Neuronal stem cell (in vitro differentiated cells): ENCODE measurements around the gene PHF14.

ENCODE experiments used
- DNase-seq: peaks from one replicate; pipeline ENCODE4 v3.0.0-alpha.2; 2013; ENCODE audit warnings: low spot score
- H2AFZ ChIP-seq: one replicate; pipeline ENCODE4 v1.6.1; 2013; ENCODE audit warnings: mild to moderate bottlenecking, low read length, inconsistent platforms
- H2AK5ac ChIP-seq: 2 replicates; pipeline ENCODE4 v1.6.1; 2013; ENCODE audit warnings: low read depth, mild to moderate bottlenecking, inconsistent platforms, low read length, moderate library complexity, mixed read lengths
- H2BK120ac ChIP-seq: 2 replicates; pipeline ENCODE4 v1.6.1; 2013; ENCODE audit warnings: low read depth, mild to moderate bottlenecking, inconsistent platforms, low read length, moderate library complexity, mixed read lengths
- H2BK12ac ChIP-seq: one replicate; pipeline ENCODE4 v1.6.1; 2013; ENCODE audit warnings: low read length, inconsistent platforms
- H2BK15ac ChIP-seq: 2 replicates; pipeline ENCODE4 v1.6.1; 2013; ENCODE audit warnings: mild to moderate bottlenecking, low read length, inconsistent platforms, mixed read lengths
- H2BK5ac ChIP-seq: one replicate; pipeline ENCODE4 v1.6.1; 2013; ENCODE audit warnings: inconsistent platforms, mild to moderate bottlenecking, low read length, moderate library complexity
- H3K14ac ChIP-seq: one replicate; pipeline ENCODE4 v1.6.1; 2013; ENCODE audit warnings: low read length, inconsistent platforms
- H3K18ac ChIP-seq: 2 replicates; pipeline ENCODE4 v1.6.1; 2013; ENCODE audit warnings: low read length, inconsistent platforms
- H3K23ac ChIP-seq: 2 replicates; pipeline ENCODE4 v1.6.1; 2013; ENCODE audit warnings: low read depth, mild to moderate bottlenecking, mixed read lengths, low read length, inconsistent platforms; ENCODE audit not compliant: poor library complexity
- H3K27ac ChIP-seq: replicated peaks from 3 replicates; pipeline ENCODE4 v1.5.1; 2013; ENCODE audit warnings: low read length, inconsistent platforms
- H3K27me3 ChIP-seq, 3 experiments: 2 replicates each; pipeline ENCODE4 v1.6.1; 2013; ENCODE audit warnings: low read length in 3 of 3, mild to moderate bottlenecking in 2 of 3, inconsistent platforms in 1 of 3, low read depth in 1 of 3, mixed read lengths in 1 of 3, moderate library complexity in 1 of 3; ENCODE audit not compliant: control insufficient read depth in 3 of 3, insufficient read depth in 3 of 3
- H3K36me3 ChIP-seq, 2 donors: replicated peaks in 1 of 2; 2 replicates each; pipeline ENCODE4 v1.6.1; 2013; ENCODE audit warnings: low read length in 2 of 2; ENCODE audit not compliant: control insufficient read depth in 2 of 2, insufficient read depth in 2 of 2
- H3K4ac ChIP-seq: 2 replicates; pipeline ENCODE4 v1.6.1; 2013; ENCODE audit warnings: inconsistent platforms, mild to moderate bottlenecking, low read length, moderate library complexity
- H3K4me1 ChIP-seq, 2 donors: 1 replicate in 1 of 2; 2 replicates in 1 of 2; pipeline ENCODE4 v1.6.1; 2013; ENCODE audit warnings: low read length in 2 of 2, low read depth in 1 of 2; ENCODE audit not compliant: control insufficient read depth in 2 of 2, insufficient read depth in 1 of 2
- H3K4me2 ChIP-seq: one replicate; pipeline ENCODE4 v1.6.1; 2013; ENCODE audit warnings: mild to moderate bottlenecking, low read length, inconsistent platforms; ENCODE audit not compliant: insufficient read depth, poor library complexity, severe bottlenecking
- H3K4me3 ChIP-seq, 2 donors: 2 replicates each; pipeline ENCODE4 v1.5.1; 2013; ENCODE audit warnings: low read length in 2 of 2, mild to moderate bottlenecking in 2 of 2, inconsistent platforms in 1 of 2, moderate library complexity in 1 of 2
- H3K79me1 ChIP-seq: one replicate; pipeline ENCODE4 v1.6.1; 2013; ENCODE audit warnings: low read depth, mild to moderate bottlenecking, inconsistent platforms, low read length, moderate library complexity
- H3K9ac ChIP-seq: one replicate; pipeline ENCODE4 v1.6.1; 2013; ENCODE audit warnings: mild to moderate bottlenecking, low read depth, low read length, inconsistent platforms; ENCODE audit not compliant: poor library complexity
- H3K9me3 ChIP-seq, 2 donors: replicated peaks in 1 of 2; 2 replicates each; pipeline versions ENCODE3 to v1.6.1; 2013; ENCODE audit warnings: low read length in 2 of 2, mild to moderate bottlenecking in 2 of 2, inconsistent platforms in 1 of 2, low read depth in 1 of 2, mixed read lengths in 1 of 2, moderate library complexity in 1 of 2; ENCODE audit not compliant: control insufficient read depth in 2 of 2, insufficient read depth in 1 of 2
- H4K8ac ChIP-seq: one replicate; pipeline ENCODE4 v1.6.1; 2013; ENCODE audit warnings: low read depth, mild to moderate bottlenecking, inconsistent platforms, low read length, moderate library complexity
- H4K91ac ChIP-seq: one replicate; pipeline ENCODE4 v1.6.1; 2013; ENCODE audit warnings: low read length, low read depth, mild to moderate bottlenecking, inconsistent platforms; ENCODE audit not compliant: poor library complexity
- WGBS, 2 donors: extraction: QIAGEN DNeasy Blood & Tissue Kit; methylation state at CpG; one replicate each; pipeline ENCODE4 v1.1.7; 2013; ENCODE audit warnings: missing lambda C conversion rate in 2 of 2, mixed read lengths in 1 of 2; ENCODE audit not compliant: insufficient read length in 2 of 2, insufficient replicate concordance in 1 of 2; ENCODE audit errors: extremely low coverage in 2 of 2; 5-methylcytosine and 5-hydroxymethylcytosine counted together

Gene PHF14

GRCh38 chr7:11060893-11061292, 87.2 kb downstream of the PHF14 start:
- Histone ChIP-seq H3K18ac (no peak overlapping the region), H3K14ac (no peak overlapping the region), H4K8ac (no peak overlapping the region), H4K91ac (no peak overlapping the region), H2BK120ac (no peak overlapping the region), H2BK5ac (no peak overlapping the region), H2AFZ (no peak overlapping the region), H3K9ac (no peak overlapping the region), H3K4me1 (peaks cover 0 to 12% of the 10 kb centered on the region in 2 donors), H3K79me1 (peaks cover 2% of the 10 kb centered on the region), H3K36me3 (peaks cover 0 to 91% of the 10 kb centered on the region in 2 donors), H3K27me3 (no peaks in the 10 kb centered on the region), H2BK15ac (no peak overlapping the region), H3K4me3 (no peak overlapping the region), H2BK12ac (no peak overlapping the region), H3K4ac (no peak overlapping the region), H3K27ac (no peak overlapping the region), H3K23ac (no peak overlapping the region), H2AK5ac (no peak overlapping the region), H3K4me2 (no peak overlapping the region), H3K9me3 (no peaks in the 10 kb centered on the region)
- no peak for DNase-seq
- WGBS, 2 donors = no CpG with 5 or more reads among the region's 2 CpGs

DNA sequence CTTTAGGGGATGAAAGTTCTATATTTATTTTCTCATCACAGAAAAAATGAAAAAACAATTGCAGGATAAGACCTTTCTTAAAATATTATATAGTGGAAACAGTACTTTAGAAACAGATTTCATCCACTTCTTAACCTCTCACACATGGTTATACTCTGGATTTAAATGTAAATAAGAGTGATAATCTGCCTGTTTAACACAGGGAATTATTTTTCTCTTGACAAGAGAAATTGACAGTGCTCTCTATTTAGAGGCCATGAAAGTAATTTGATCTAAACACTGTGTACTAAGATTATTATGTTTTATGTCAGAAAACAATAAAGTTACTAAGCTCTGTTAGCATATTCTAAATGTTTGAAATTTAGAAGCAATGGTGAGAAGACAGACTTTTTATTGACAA, 88.4 kb downstream of the PHF14 start:
- Histone ChIP-seq H3K4me1 (peaks cover 0 to 12% of the 10 kb centered on the region in 2 donors), H3K18ac (no peak overlapping the region), H3K27ac (no peak overlapping the region), H3K4me2 (no peak overlapping the region), H3K27me3 (no peaks in the 10 kb centered on the region), H3K4me3 (no peak overlapping the region), H3K4ac (no peak overlapping the region), H3K23ac (no peak overlapping the region), H3K36me3 (peaks cover 0 to 92% of the 10 kb centered on the region in 2 donors), H2AFZ (no peak overlapping the region), H4K8ac (no peak overlapping the region), H3K9me3 (no peaks in the 10 kb centered on the region), H2AK5ac (no peak overlapping the region), H2BK5ac (no peak overlapping the region), H3K79me1 (peaks cover 2% of the 10 kb centered on the region), H3K14ac (no peak overlapping the region), H2BK15ac (no peak overlapping the region), H2BK120ac (no peak overlapping the region), H4K91ac (no peak overlapping the region), H3K9ac (no peak overlapping the region), H2BK12ac (no peak overlapping the region)
- no peak for DNase-seq

DNA sequence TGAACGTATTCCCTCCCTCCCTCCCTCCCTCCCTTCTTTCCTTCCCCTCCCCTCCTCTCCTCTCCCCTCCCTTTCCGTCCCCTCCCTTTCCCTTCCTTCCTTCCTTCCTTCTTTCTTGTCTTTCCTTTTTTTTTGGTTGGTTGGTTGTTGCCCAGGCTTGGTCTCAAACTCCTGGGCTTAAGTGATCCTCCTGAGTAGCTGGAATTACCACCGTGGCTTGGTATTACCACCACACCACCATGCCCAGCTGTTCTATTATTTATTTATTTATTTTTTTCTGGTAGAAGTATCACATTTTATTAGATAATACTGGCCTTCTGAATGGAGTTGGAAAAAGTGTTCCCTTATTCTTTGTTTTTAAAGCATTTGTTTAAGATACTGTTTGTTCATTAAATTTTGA, 95.9 kb downstream of the PHF14 start:
- Histone ChIP-seq H3K4me1 (no peaks in the 10 kb centered on the region), H2BK5ac (no peak overlapping the region), H2BK120ac (no peak overlapping the region), H2AFZ (no peak overlapping the region), H3K36me3 (peaks cover 0 to 62% of the 10 kb centered on the region in 2 donors), H4K91ac (no peak overlapping the region), H3K4ac (no peak overlapping the region), H3K79me1 (no peaks in the 10 kb centered on the region), H3K9me3 (no peaks in the 10 kb centered on the region), H3K4me2 (no peak overlapping the region), H3K23ac (no peak overlapping the region), H2BK15ac (no peak overlapping the region), H3K9ac (no peak overlapping the region), H3K4me3 (no peak overlapping the region), H2BK12ac (no peak overlapping the region), H3K14ac (no peak overlapping the region), H3K27me3 (no peaks in the 10 kb centered on the region), H3K27ac (no peak overlapping the region), H3K18ac (no peak overlapping the region), H4K8ac (no peak overlapping the region), H2AK5ac (no peak overlapping the region)
- WGBS, 2 donors = no CpG with 5 or more reads among the region's 3 CpGs
- no peak for DNase-seq

DNA sequence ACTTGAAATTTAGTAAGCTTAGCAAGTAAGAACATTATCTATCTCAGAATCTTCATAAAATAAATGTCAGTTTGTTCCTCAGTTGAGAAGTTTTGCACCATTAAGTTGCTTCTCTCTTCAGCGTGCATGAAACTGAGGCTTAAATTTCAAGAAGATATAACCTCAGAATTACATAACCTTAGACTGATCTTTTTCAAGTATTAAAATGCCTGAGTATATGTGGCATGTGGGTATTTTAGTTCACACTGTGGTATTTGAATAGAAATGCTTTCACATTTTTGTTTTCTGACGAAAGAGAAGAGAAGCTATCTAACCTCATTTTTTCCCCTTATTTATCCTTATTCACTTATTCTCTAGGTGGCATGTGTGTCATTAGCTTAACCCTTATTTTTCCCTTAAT, 104.1 kb downstream of the PHF14 start:
- Histone ChIP-seq H2BK5ac (no peak overlapping the region), H3K27me3 (no peaks in the 10 kb centered on the region), H3K27ac (no peak overlapping the region), H2BK12ac (no peak overlapping the region), H3K4ac (no peak overlapping the region), H2BK120ac (no peak overlapping the region), H2AFZ (no peak overlapping the region), H4K91ac (no peak overlapping the region), H2AK5ac (no peak overlapping the region), H3K14ac (no peak overlapping the region), H2BK15ac (no peak overlapping the region), H4K8ac (no peak overlapping the region), H3K9me3 (peaks cover 0 to 14% of the 10 kb centered on the region in 2 donors), H3K4me2 (no peak overlapping the region), H3K9ac (no peak overlapping the region), H3K4me1 (no peaks in the 10 kb centered on the region), H3K23ac (no peak overlapping the region), H3K4me3 (no peak overlapping the region), H3K18ac (no peak overlapping the region), H3K79me1 (no peaks in the 10 kb centered on the region), H3K36me3 (peaks cover 0 to 6% of the 10 kb centered on the region in 2 donors)
- DNase-seq = no peak
- WGBS, 2 donors = no CpG with 5 or more reads among the region's 2 CpGs
